Measurements from ENCODE around the gene LARP1.

LARP1 gene

DNA sequence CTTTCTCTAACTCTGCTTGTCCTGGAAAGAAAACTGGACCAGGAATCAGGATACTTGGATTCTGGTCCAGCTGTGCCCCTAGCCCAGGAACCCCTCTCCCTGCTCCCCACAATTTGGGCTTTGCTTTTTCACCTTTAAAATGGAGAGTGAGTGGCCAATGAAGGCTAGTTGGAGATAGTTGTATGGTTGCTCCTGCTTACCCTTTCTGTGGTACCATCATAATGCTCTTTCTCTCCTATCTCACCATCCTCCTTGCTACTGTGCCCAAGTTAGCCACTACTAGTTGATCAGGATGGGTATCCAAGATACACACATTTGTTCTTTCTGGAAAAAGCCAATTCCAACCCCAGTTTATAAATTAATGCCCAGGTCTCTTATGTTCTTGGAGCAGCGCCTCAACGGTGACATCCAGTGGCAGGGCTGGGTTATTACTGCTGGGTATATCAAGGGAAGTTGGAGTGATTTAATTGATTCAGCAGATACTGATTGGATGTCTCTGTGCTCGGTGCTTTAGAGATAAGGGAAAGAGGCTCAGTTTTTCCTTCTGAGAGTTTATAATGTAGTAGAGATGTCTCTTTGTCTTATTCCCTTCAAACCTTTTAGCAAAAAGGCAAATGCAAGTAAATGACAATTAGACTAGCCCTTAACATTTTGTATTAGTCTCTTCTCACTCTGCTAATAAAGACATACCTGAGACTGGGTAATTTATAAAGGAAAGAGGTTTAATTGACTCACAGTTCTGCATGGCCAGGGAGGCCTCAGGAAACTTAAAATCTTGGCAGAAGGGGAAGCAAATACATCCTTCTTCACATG lies 56.7 kb downstream of the LARP1 start:
- Histone ChIP-seq H3K79me2 (ENCODE audit: insufficient read depth, low read length) (no peaks in the 10 kb centered on the region), H3K4me2 (ENCODE audit: low read depth, low read length, poor library complexity, severe bottlenecking) (no peak overlapping the region), H3K36me3 (ENCODE audit: insufficient read depth, low read length) (peaks cover 76% of the 10 kb centered on the region; the same call in 1 of the 2 replicates), H3K4me3 (ENCODE audit: low read length, poor library complexity, severe bottlenecking) (no peak overlapping the region), H3K9ac (ENCODE audit: low read depth, low read length, poor library complexity, severe bottlenecking) (no peak overlapping the region), H4K20me1 (ENCODE audit: insufficient read depth, low read length, poor library complexity, severe bottlenecking) (no peaks in the 10 kb centered on the region), H3K9me3 (ENCODE audit: insufficient read depth, low read depth, low read length) (no peaks in the 10 kb centered on the region), H3K4me1 (ENCODE audit: insufficient read depth, low read length, poor library complexity, severe bottlenecking) (no peaks in the 10 kb centered on the region), H3K27me3 (ENCODE audit: insufficient read depth, low read length, poor library complexity, severe bottlenecking) (no peaks in the 10 kb centered on the region), H3F3A (ENCODE audit: low read depth) (no peaks in the 10 kb centered on the region), H2AFZ (ENCODE audit: low read length) (no peak overlapping the region), H3K9me2 (replicated peaks; ENCODE audit: low read depth, low read length) (no peaks in the 10 kb centered on the region)
- TF ChIP-seq, protein P1, sequence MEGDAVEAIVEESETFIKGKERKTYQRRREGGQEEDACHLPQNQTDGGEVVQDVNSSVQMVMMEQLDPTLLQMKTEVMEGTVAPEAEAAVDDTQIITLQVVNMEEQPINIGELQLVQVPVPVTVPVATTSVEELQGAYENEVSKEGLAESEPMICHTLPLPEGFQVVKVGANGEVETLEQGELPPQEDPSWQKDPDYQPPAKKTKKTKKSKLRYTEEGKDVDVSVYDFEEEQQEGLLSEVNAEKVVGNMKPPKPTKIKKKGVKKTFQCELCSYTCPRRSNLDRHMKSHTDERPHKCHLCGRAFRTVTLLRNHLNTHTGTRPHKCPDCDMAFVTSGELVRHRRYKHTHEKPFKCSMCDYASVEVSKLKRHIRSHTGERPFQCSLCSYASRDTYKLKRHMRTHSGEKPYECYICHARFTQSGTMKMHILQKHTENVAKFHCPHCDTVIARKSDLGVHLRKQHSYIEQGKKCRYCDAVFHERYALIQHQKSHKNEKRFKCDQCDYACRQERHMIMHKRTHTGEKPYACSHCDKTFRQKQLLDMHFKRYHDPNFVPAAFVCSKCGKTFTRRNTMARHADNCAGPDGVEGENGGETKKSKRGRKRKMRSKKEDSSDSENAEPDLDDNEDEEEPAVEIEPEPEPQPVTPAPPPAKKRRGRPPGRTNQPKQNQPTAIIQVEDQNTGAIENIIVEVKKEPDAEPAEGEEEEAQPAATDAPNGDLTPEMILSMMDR (conservative IDR thresholded peaks at IDR 0.05; ENCODE audit: low read length): peak; percentile 68
- no peak for TF ChIP-seq EZH2phosphoT487 (IDR thresholded peaks at IDR 0.05; ENCODE audit: borderline replicate concordance)

GRCh38 chr5:154813158-154813557 lies 58.0 kb downstream of the LARP1 start:
- no peaks in the 10 kb centered on the region for H3K79me2 ChIP-seq (ENCODE audit: insufficient read depth, low read length)
- no peaks in the 10 kb centered on the region for H4K20me1 ChIP-seq (ENCODE audit: insufficient read depth, low read length, poor library complexity, severe bottlenecking)
- no peaks in the 10 kb centered on the region for H3K4me1 ChIP-seq (ENCODE audit: insufficient read depth, low read length, poor library complexity, severe bottlenecking)
- no peak for TF ChIP-seq EZH2phosphoT487 (IDR thresholded peaks at IDR 0.05; ENCODE audit: borderline replicate concordance)
- TF ChIP-seq, protein P1 (conservative IDR thresholded peaks at IDR 0.05; ENCODE audit: low read length): no peak
- H3K9me2 ChIP-seq (replicated peaks; ENCODE audit: low read depth, low read length): no peaks in the 10 kb centered on the region
- no peaks in the 10 kb centered on the region for H3K9me3 ChIP-seq (ENCODE audit: insufficient read depth, low read depth, low read length)
- no peak overlapping the region for H3K9ac ChIP-seq (ENCODE audit: low read depth, low read length, poor library complexity, severe bottlenecking)
- no peaks in the 10 kb centered on the region for H3F3A ChIP-seq (ENCODE audit: low read depth)
- no peak overlapping the region for H3K4me3 ChIP-seq (ENCODE audit: low read length, poor library complexity, severe bottlenecking)
- no peaks in the 10 kb centered on the region for H3K27me3 ChIP-seq (ENCODE audit: insufficient read depth, low read length, poor library complexity, severe bottlenecking)
- no peak overlapping the region for H3K4me2 ChIP-seq (ENCODE audit: low read depth, low read length, poor library complexity, severe bottlenecking)
- H2AFZ ChIP-seq (ENCODE audit: low read length): no peak overlapping the region
- peaks cover 64% of the 10 kb centered on the region; the same call in 1 of the 2 replicates for H3K36me3 ChIP-seq (ENCODE audit: insufficient read depth, low read length)

GRCh38 chr5:154813736-154814135 lies 58.6 kb downstream of the LARP1 start:
- no peaks in the 10 kb centered on the region for H3K27me3 ChIP-seq (ENCODE audit: insufficient read depth, low read length, poor library complexity, severe bottlenecking)
- peaks cover 59% of the 10 kb centered on the region; the same call in 1 of the 2 replicates for H3K36me3 ChIP-seq (ENCODE audit: insufficient read depth, low read length)
- H3K9ac ChIP-seq (ENCODE audit: low read depth, low read length, poor library complexity, severe bottlenecking): no peak overlapping the region
- H3K9me2 ChIP-seq (replicated peaks; ENCODE audit: low read depth, low read length): no peaks in the 10 kb centered on the region
- H3F3A ChIP-seq (ENCODE audit: low read depth): no peaks in the 10 kb centered on the region
- no peak overlapping the region for H2AFZ ChIP-seq (ENCODE audit: low read length)
- TF ChIP-seq EZH2phosphoT487 (IDR thresholded peaks at IDR 0.05; ENCODE audit: borderline replicate concordance): no peak
- TF ChIP-seq, protein P1 (conservative IDR thresholded peaks at IDR 0.05; ENCODE audit: low read length): no peak
- no peak overlapping the region for H3K4me2 ChIP-seq (ENCODE audit: low read depth, low read length, poor library complexity, severe bottlenecking)
- no peaks in the 10 kb centered on the region for H3K79me2 ChIP-seq (ENCODE audit: insufficient read depth, low read length)
- H3K9me3 ChIP-seq (ENCODE audit: insufficient read depth, low read depth, low read length): no peaks in the 10 kb centered on the region
- H3K4me1 ChIP-seq (ENCODE audit: insufficient read depth, low read length, poor library complexity, severe bottlenecking): no peaks in the 10 kb centered on the region
- H4K20me1 ChIP-seq (ENCODE audit: insufficient read depth, low read length, poor library complexity, severe bottlenecking): no peaks in the 10 kb centered on the region
- H3K4me3 ChIP-seq (ENCODE audit: low read length, poor library complexity, severe bottlenecking): no peak overlapping the region
